Loucy (cell line): ENCODE data around the gene FTCD.

Experiments
- CTCF ChIP-seq: fragments of 200-600 bp; sonication (generic); conservative IDR thresholded peaks from 2 replicates; pipeline ENCODE4 v1.5.1; 2014; ENCODE audit warnings: mild to moderate bottlenecking, antibody characterized with exemption, low read length
- EZH2phosphoT487 ChIP-seq: fragments of 200-600 bp; IDR thresholded peaks from 2 replicates; pipeline ENCODE4 v1.6.1; 2018; ENCODE audit warnings: antibody characterized with exemption, mild to moderate bottlenecking, moderate library complexity, borderline replicate concordance

GRCh38 chr21:46146856-46147255, 8.5 kb downstream of the FTCD start:
- TF ChIP-seq EZH2phosphoT487 = no peak
- TF ChIP-seq CTCF = no peak
